GM20000 (cell line): ENCODE measurements around the gene SLC24A3.

ENCODE experiments used
- DNase-seq: peaks from one replicate; pipeline ENCODE4 v3.0.0; 2012; ENCODE audit warnings: low spot score
- CTCF ChIP-seq: IDR thresholded peaks from 2 replicates; pipeline ENCODE4 v1.5.1; 2012; ENCODE audit warnings: mild to moderate bottlenecking, control low read depth; ENCODE audit errors: extremely low read depth, missing control alignments

The SLC24A3 gene

GRCh38 chr20:19252451-19253120 lies 40.1 kb downstream of the SLC24A3 start:
- DNase-seq = no peak
- TF ChIP-seq CTCF = no peak

- no peak for DNase-seq
- TF ChIP-seq CTCF = no peak
Measured at GRCh38 chr20:19253316-19253715, 40.9 kb downstream of the SLC24A3 start.

- no peak for DNase-seq
- TF ChIP-seq CTCF = no peak
Measured at GRCh38 chr20:19253916-19254820, 41.7 kb downstream of the SLC24A3 start.

GRCh38 chr20:19254956-19255355 lies 42.5 kb downstream of the SLC24A3 start:
- TF ChIP-seq CTCF = no peak
- DNase-seq = no peak

GRCh38 chr20:19256085-19256484 lies 43.6 kb downstream of the SLC24A3 start:
- no peak for TF ChIP-seq CTCF
- no peak for DNase-seq

GRCh38 chr20:19256906-19257595 lies 44.6 kb downstream of the SLC24A3 start:
- no peak for DNase-seq

More at GRCh38 chr20:19256906-19257595, 44.6 kb downstream of the SLC24A3 start:
- no peak for TF ChIP-seq CTCF
